Measurements from ENCODE around the gene SEPTIN12. TPM values are rescaled to one million over a fixed set of nuclear protein-coding genes. Genes with fewer than 3 reads are reported as not detected.

SEPTIN12 gene
- total and polyA plus RNA-seq, 4 experiments from 2014 or later, result not detected

GRCh38 chr16:4828567-4829321, 40.6 kb upstream of the SEPTIN12 start:
- Mint-ChIP-seq H3K27me3 (no peaks in the 10 kb centered on the region), H3K4me3 (no peak overlapping the region), H3K27ac (peak overlapping the region in 2 of 7 donors; percentile 8 to 84), H3K9me3 (no peaks in the 10 kb centered on the region), H3K4me1 (peaks cover 1 to 12% (median 7%) of the 10 kb centered on the region in 4 donors), H3K36me3 (peaks cover 49 to 77% of the 10 kb centered on the region in 2 donors)
- Histone ChIP-seq H3K27me3 (ENCODE audit: insufficient read depth, low read length) (no peaks in the 10 kb centered on the region), H3K27ac (ENCODE audit: low read depth, low read length) (no peak overlapping the region), H3K4me1 (ENCODE audit: insufficient read depth, low read length) (peaks cover 8% of the 10 kb centered on the region), H3K4me3 (ENCODE audit: low read length in 2 of 2) (no peak overlapping the region), H3K36me3 (ENCODE audit: insufficient read depth, low read length) (peaks cover 75% of the 10 kb centered on the region), H3K9me3 (ENCODE audit: control insufficient read depth in 1 of 2, low read length in 2 of 2) (no peaks in the 10 kb centered on the region)
- CTCF ChIA-PET (ENCODE audit: partially characterized antibody), result no interaction called here
- POLR2A ChIA-PET (ENCODE audit: partially characterized antibody), result interaction anchor here (0.9 kb wide), 1 partner anchor 10 kb away, joined by 3 read pairs; no protein-coding TSS in a partner anchor
- intact Hi-C loops (cut with micrococcal nuclease), result no loop called here
- DNase-seq, result no peak

DNA sequence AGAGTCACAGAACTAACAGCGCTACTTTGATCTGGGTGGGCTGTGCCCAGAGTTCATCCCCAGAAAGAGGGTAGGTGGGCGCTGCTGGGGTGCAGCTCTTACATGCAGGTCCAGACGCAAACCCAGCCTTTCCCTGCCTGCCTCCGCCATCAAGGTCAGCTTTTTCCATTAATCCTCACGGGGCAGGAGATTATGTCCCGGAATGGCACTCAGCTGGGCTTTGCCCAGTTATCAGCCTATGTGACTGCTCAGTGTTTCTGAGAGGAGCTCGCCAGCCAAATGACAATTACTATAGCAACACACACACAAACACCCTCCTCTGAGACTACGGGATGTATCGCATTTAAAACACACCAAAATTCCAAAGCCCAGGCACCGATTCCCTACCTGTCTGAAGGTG, 38.8 kb upstream of the SEPTIN12 start:
- peaks cover 46 to 76% of the 10 kb centered on the region in 2 donors for H3K36me3 Mint-ChIP-seq
- peaks cover 0 to 10% (median 0%) of the 10 kb centered on the region in 4 donors for H3K4me1 Mint-ChIP-seq
- Histone ChIP-seq H3K4me3 (ENCODE audit: low read length in 2 of 2) (no peak overlapping the region), H3K27ac (ENCODE audit: low read depth, low read length) (no peak overlapping the region), H3K36me3 (ENCODE audit: insufficient read depth, low read length) (peaks cover 76% of the 10 kb centered on the region), H3K9me3 (ENCODE audit: control insufficient read depth in 1 of 2, low read length in 2 of 2) (no peaks in the 10 kb centered on the region), H3K27me3 (ENCODE audit: insufficient read depth, low read length) (no peaks in the 10 kb centered on the region), H3K4me1 (ENCODE audit: insufficient read depth, low read length) (no peaks in the 10 kb centered on the region)
- ChIA-PET CTCF (ENCODE audit: partially characterized antibody) (no interaction called here), POLR2A (ENCODE audit: partially characterized antibody) (interaction anchor here (1.3 kb wide), 1 partner anchor 25 kb away, joined by 3 read pairs; the partner anchor contains the start of gene ROGDI)
- H3K4me3 Mint-ChIP-seq, result no peak overlapping the region
- peak overlapping the region in 2 of 7 donors; percentile 13 to 36 for H3K27ac Mint-ChIP-seq
- DNase-seq, result no peak
- H3K27me3 Mint-ChIP-seq, result no peaks in the 10 kb centered on the region
- intact Hi-C loops (cut with micrococcal nuclease), result no loop called here
- no peaks in the 10 kb centered on the region for H3K9me3 Mint-ChIP-seq

DNA sequence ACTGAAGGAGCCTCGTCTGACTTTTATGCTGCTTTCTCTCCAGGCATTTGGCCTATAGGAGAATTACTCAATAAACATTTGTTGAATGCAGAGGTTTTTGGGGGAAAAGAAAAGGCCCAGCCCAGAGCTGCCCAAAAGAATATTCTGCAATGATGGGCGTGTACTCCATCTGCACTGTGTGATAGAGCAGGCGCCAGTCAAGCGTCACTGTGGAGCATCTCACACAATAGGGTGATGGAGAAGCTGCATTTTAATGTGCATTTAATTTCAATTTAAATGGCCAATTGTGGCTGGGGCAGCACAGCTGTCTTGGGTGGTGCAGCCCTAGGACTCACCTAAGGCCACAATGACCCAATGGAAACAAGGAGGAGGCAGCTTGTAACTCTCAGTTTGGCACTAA, 38.4 kb upstream of the SEPTIN12 start:
- no peaks in the 10 kb centered on the region for H3K4me1 ChIP-seq (ENCODE audit: insufficient read depth, low read length)
- H3K4me3 ChIP-seq (ENCODE audit: low read length in 2 of 2), result no peak overlapping the region
- CTCF ChIA-PET (ENCODE audit: partially characterized antibody), result no interaction called here
- Mint-ChIP-seq H3K27me3 (no peaks in the 10 kb centered on the region), H3K9me3 (no peaks in the 10 kb centered on the region), H3K36me3 (peaks cover 44 to 77% of the 10 kb centered on the region in 2 donors), H3K4me3 (no peak overlapping the region), H3K27ac (peak overlapping the region in 1 of 7 donors; percentile 47), H3K4me1 (peaks cover 0 to 10% (median 0%) of the 10 kb centered on the region in 4 donors)
- H3K27me3 ChIP-seq (ENCODE audit: insufficient read depth, low read length), result no peaks in the 10 kb centered on the region
- H3K9me3 ChIP-seq (ENCODE audit: control insufficient read depth in 1 of 2, low read length in 2 of 2), result no peaks in the 10 kb centered on the region
- H3K27ac ChIP-seq (ENCODE audit: low read depth, low read length), result no peak overlapping the region
- POLR2A ChIA-PET (ENCODE audit: partially characterized antibody), result interaction anchor here (1.3 kb wide), 1 partner anchor 24 kb away, joined by 3 read pairs; the partner anchor contains the start of gene ROGDI
- intact Hi-C loops (cut with micrococcal nuclease), result no loop called here
- DNase-seq, result no peak
- H3K36me3 ChIP-seq (ENCODE audit: insufficient read depth, low read length), result peaks cover 76% of the 10 kb centered on the region

DNA sequence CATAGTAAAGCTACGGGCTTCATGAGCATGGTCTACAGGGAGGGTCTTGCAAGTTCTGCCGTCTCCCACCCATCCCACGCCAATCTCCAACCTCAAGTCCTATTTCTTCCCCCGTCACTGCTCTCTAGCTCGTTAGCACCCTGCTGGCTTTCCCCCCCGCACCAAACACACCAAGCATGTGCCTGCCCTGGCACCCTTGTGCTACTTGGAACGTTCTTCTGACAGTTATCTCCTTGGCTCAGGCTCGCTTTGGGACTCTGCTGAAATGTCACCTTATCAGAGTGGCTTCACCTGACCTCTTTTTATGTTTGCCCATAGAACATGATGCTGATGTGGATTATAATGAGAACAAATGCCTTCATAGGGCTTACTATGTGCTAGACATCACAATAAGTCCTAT, 37.1 kb upstream of the SEPTIN12 start:
- H3K27me3 Mint-ChIP-seq, result no peaks in the 10 kb centered on the region
- ChIA-PET POLR2A (ENCODE audit: partially characterized antibody) (interaction anchor here (1.4 kb wide), 1 partner anchor 23 kb away, joined by 5 read pairs; the partner anchor contains the start of gene ROGDI), CTCF (ENCODE audit: partially characterized antibody) (no interaction called here)
- no peak overlapping the region for H3K27ac ChIP-seq (ENCODE audit: low read depth, low read length)
- peaks cover 43 to 74% of the 10 kb centered on the region in 2 donors for H3K36me3 Mint-ChIP-seq
- no peak for DNase-seq
- no peak overlapping the region for H3K4me3 Mint-ChIP-seq
- peak overlapping the region in 1 of 7 donors; percentile 38 for H3K27ac Mint-ChIP-seq
- H3K4me3 ChIP-seq (ENCODE audit: low read length in 2 of 2), result no peak overlapping the region
- peaks cover 0 to 4% (median 0%) of the 10 kb centered on the region in 4 donors for H3K4me1 Mint-ChIP-seq
- no peaks in the 10 kb centered on the region for H3K27me3 ChIP-seq (ENCODE audit: insufficient read depth, low read length)
- no peaks in the 10 kb centered on the region for H3K9me3 ChIP-seq (ENCODE audit: control insufficient read depth in 1 of 2, low read length in 2 of 2)
- H3K4me1 ChIP-seq (ENCODE audit: insufficient read depth, low read length), result no peaks in the 10 kb centered on the region
- H3K36me3 ChIP-seq (ENCODE audit: insufficient read depth, low read length), result peaks cover 73% of the 10 kb centered on the region
- intact Hi-C loops (cut with micrococcal nuclease), result no loop called here
- no peaks in the 10 kb centered on the region for H3K9me3 Mint-ChIP-seq

DNA sequence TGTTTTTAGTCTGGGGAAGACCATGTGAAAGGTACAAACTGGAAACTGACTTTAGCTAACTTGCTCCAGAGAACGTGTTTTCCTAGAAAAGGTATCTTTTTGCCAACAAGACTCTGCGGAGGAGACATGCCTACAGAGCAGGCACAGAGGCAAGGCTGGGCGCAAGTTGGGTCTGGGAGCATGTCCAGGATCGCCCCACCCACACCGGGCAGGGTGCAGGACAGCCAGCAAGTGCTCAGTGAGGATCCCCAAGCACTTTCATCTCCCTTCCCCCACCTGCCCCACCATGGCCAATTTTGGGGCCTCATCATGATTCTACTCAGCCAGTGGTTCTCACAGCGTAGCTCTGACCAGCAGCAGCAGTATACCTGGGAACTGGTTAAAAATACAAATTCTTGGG, 32.5 kb upstream of the SEPTIN12 start:
- ChIA-PET POLR2A (ENCODE audit: partially characterized antibody) (no interaction called here), CTCF (ENCODE audit: partially characterized antibody) (no interaction called here)
- DNase-seq, result no peak
- H3K9me3 Mint-ChIP-seq, result peaks cover 0 to 3% (median 0%) of the 10 kb centered on the region in 8 donors
- peaks cover 51 to 73% of the 10 kb centered on the region in 2 donors for H3K36me3 Mint-ChIP-seq
- no peak overlapping the region for H3K4me3 Mint-ChIP-seq
- no peaks in the 10 kb centered on the region for H3K27me3 Mint-ChIP-seq
- no peaks in the 10 kb centered on the region for H3K27me3 ChIP-seq (ENCODE audit: insufficient read depth, low read length)
- no peak overlapping the region for H3K27ac ChIP-seq (ENCODE audit: low read depth, low read length)
- intact Hi-C loops (cut with micrococcal nuclease), result no loop called here
- H3K4me1 ChIP-seq (ENCODE audit: insufficient read depth, low read length), result no peaks in the 10 kb centered on the region
- no peak overlapping the region for H3K4me3 ChIP-seq (ENCODE audit: low read length in 2 of 2)
- peaks cover 66% of the 10 kb centered on the region for H3K36me3 ChIP-seq (ENCODE audit: insufficient read depth, low read length)
- H3K9me3 ChIP-seq (ENCODE audit: control insufficient read depth in 1 of 2, low read length in 2 of 2), result no peaks in the 10 kb centered on the region
- H3K4me1 Mint-ChIP-seq, result peaks cover 0 to 4% (median 0%) of the 10 kb centered on the region in 4 donors
- peak overlapping the region in 2 of 7 donors; percentile 17 to 73 for H3K27ac Mint-ChIP-seq

DNA sequence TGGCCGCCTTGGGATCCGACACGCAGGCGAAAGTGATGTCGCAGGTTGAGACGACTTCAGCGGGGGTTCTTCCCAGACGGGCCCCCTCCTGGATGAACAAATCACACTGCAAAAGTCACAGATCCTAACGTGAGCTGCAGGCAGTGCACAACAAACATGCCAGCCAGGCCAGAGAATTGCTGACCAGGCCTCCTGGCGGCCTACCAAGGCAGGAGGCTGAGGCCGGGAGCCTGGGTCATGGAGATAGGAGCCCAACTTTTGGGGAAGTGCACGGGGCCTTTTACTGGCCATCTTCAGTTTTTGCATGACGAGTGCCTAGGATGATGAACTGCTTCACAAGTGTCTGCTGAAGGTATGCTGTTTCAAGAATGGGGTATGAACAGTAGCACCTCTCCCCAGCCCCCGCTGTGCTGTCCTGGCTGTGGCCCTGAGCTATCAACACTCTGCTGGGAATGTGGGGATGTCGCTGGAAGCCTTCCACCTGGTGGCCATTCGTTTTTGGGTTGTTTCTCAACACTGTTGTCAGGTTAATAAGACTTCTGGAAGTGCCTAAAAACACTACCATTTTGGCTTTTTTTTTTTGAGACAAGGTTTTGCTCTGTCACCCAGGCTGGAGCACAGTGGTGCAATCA, 26.5 kb upstream of the SEPTIN12 start:
- no peaks in the 10 kb centered on the region for H3K27me3 ChIP-seq (ENCODE audit: insufficient read depth, low read length)
- peaks cover 48% of the 10 kb centered on the region for H3K36me3 ChIP-seq (ENCODE audit: insufficient read depth, low read length)
- no peaks in the 10 kb centered on the region for H3K9me3 ChIP-seq (ENCODE audit: control insufficient read depth in 1 of 2, low read length in 2 of 2)
- no peak overlapping the region for H3K4me3 ChIP-seq (ENCODE audit: low read length in 2 of 2)
- peaks cover 0 to 3% (median 0%) of the 10 kb centered on the region in 8 donors for H3K9me3 Mint-ChIP-seq
- peaks cover 32 to 72% of the 10 kb centered on the region in 2 donors for H3K36me3 Mint-ChIP-seq
- no peaks in the 10 kb centered on the region for H3K4me1 Mint-ChIP-seq
- ChIA-PET POLR2A (ENCODE audit: partially characterized antibody) (interaction anchor here (0.7 to 2.0 kb wide), 2 partner anchors 12 to 46 kb away, joined by 3 to 5 read pairs; partner anchors contain the start of gene ROGDI), CTCF (ENCODE audit: partially characterized antibody) (interaction anchor here (1.1 kb wide), 1 partner anchor 81 kb away, joined by 3 read pairs; the partner anchor contains the start of genes ANKS3 and DNAAF8)
- no peaks in the 10 kb centered on the region for H3K4me1 ChIP-seq (ENCODE audit: insufficient read depth, low read length)
- no peak overlapping the region for H3K27ac ChIP-seq (ENCODE audit: low read depth, low read length)
- H3K4me3 Mint-ChIP-seq, result no peak overlapping the region
- H3K27me3 Mint-ChIP-seq, result no peaks in the 10 kb centered on the region
- no peak for DNase-seq
- intact Hi-C loops (cut with micrococcal nuclease), result no loop called here
- no peak overlapping the region for H3K27ac Mint-ChIP-seq

- Mint-ChIP-seq H3K27me3 (no peaks in the 10 kb centered on the region), H3K36me3 (peaks cover 30 to 68% of the 10 kb centered on the region in 2 donors), H3K4me3 (no peak overlapping the region), H3K27ac (peak overlapping the region in 2 of 7 donors; percentile 30 to 43), H3K4me1 (no peaks in the 10 kb centered on the region), H3K9me3 (peaks cover 0 to 3% (median 0%) of the 10 kb centered on the region in 8 donors)
- Histone ChIP-seq H3K27ac (ENCODE audit: low read depth, low read length) (no peak overlapping the region), H3K4me1 (ENCODE audit: insufficient read depth, low read length) (no peaks in the 10 kb centered on the region), H3K36me3 (ENCODE audit: insufficient read depth, low read length) (peaks cover 42% of the 10 kb centered on the region), H3K27me3 (ENCODE audit: insufficient read depth, low read length) (no peaks in the 10 kb centered on the region), H3K9me3 (ENCODE audit: control insufficient read depth in 1 of 2, low read length in 2 of 2) (no peaks in the 10 kb centered on the region), H3K4me3 (ENCODE audit: low read length in 2 of 2) (no peak overlapping the region)
- no peak for DNase-seq
- intact Hi-C loops (cut with micrococcal nuclease), result no loop called here
- POLR2A ChIA-PET (ENCODE audit: partially characterized antibody), result no interaction called here
- CTCF ChIA-PET (ENCODE audit: partially characterized antibody), result interaction anchor here (1.4 kb wide), 1 partner anchor 11 kb away, joined by 3 read pairs; the partner anchor contains the start of gene ROGDI
Observed at GRCh38 chr16:4814046-4814445, 25.9 kb upstream of the SEPTIN12 start.
